Spinal cord (tissue), 10 donors: ENCODE results near the gene IPCEF1. TPM values are rescaled to one million over a fixed set of nuclear protein-coding genes. Genes with fewer than 3 reads are reported as not detected.
"Not testable (repeated sequence)": the region's sequence is repeated elsewhere in the genome, so short reads cannot be mapped to it uniquely, and the experiment has no call there.

ENCODE experiments used
- DNase-seq, 6 donors: peaks; one replicate each; pipeline versions ENCODE4 v3.0.0 to v3.0.0-alpha.2; 2013 to 2015; ENCODE audit warnings: low spot score in 6 of 6, low read depth in 4 of 6
- H3K27ac ChIP-seq: one replicate; pipeline ENCODE4 v1.5.1; 2013; ENCODE audit warnings: low read depth, low read length, control low read depth
- H3K27me3 ChIP-seq: one replicate; pipeline ENCODE4 v1.6.1; 2013; ENCODE audit warnings: low read length; ENCODE audit not compliant: control insufficient read depth, insufficient read depth
- H3K36me3 ChIP-seq: one replicate; pipeline ENCODE4 v1.6.1; 2013; ENCODE audit warnings: low read length; ENCODE audit not compliant: control insufficient read depth, insufficient read depth
- H3K4me1 ChIP-seq: one replicate; pipeline ENCODE4 v1.6.1; 2013; ENCODE audit warnings: low read length; ENCODE audit not compliant: control insufficient read depth, insufficient read depth
- H3K4me3 ChIP-seq: one replicate; pipeline ENCODE4 v1.5.1; 2013; ENCODE audit warnings: low read depth, low read length, control low read depth
- H3K9me3 ChIP-seq: one replicate; pipeline ENCODE4 v1.6.1; 2013; ENCODE audit warnings: low read length; ENCODE audit not compliant: control insufficient read depth, insufficient read depth
- WGBS: methylation state at CpG from one replicate; pipeline ENCODE4 v1.1.5; 2013; ENCODE audit warnings: missing lambda C conversion rate; ENCODE audit not compliant: insufficient coverage; 5-methylcytosine and 5-hydroxymethylcytosine counted together
- polyA plus RNA-seq, 2 donors: library from polyadenylated mRNA; unstranded; fragments of 120-200 nt; gene quantifications; one replicate each; pipeline ENCODE4 v1.2.1, GENCODE V29; 2013; ENCODE audit not compliant: insufficient read length in 2 of 2
- total RNA-seq, 2 donors: library from RNA; depleted of rRNA in 1 of 2; stranded (reverse); fragments of 120-200 nt in 1 of 2; fragments of >200 nt in 1 of 2; gene quantifications; one replicate each; pipeline versions ENCODE4 v1.2.3 to v1.2.4, GENCODE V29; 2013 to 2014
- donor health status: healthy.

The IPCEF1 gene
- total and polyA plus RNA-seq, 4 donors: 5.4 to 11.8 (median 8.2) TPM

- no peaks in the 10 kb centered on the region for H3K4me1 ChIP-seq
- 100% methylated on average over 1 of the region's 3 CpGs for WGBS
- DNase-seq: no peak
- no peak overlapping the region for H3K4me3 ChIP-seq
- no peaks in the 10 kb centered on the region for H3K27me3 ChIP-seq
- no peaks in the 10 kb centered on the region for H3K36me3 ChIP-seq
- no peak overlapping the region for H3K27ac ChIP-seq
- H3K9me3 ChIP-seq: no peaks in the 10 kb centered on the region
Measured at GRCh38 chr6:154202339-154202738, 154.3 kb downstream of the IPCEF1 start.

- not testable (repeated sequence) for H3K9me3 ChIP-seq, H3K4me3 ChIP-seq, H3K4me1 ChIP-seq, H3K27me3 ChIP-seq, H3K36me3 ChIP-seq, H3K27ac ChIP-seq, DNase-seq
- WGBS: 100% methylated on average over 2 of the region's 4 CpGs
Measured at GRCh38 chr6:154201688-154202087, 154.9 kb downstream of the IPCEF1 start.

GRCh38 chr6:154197196-154197860, 159.3 kb downstream of the IPCEF1 start:
- Histone ChIP-seq H3K27ac (no peak overlapping the region), H3K36me3 (no peaks in the 10 kb centered on the region), H3K9me3 (no peaks in the 10 kb centered on the region), H3K4me3 (no peak overlapping the region), H3K27me3 (no peaks in the 10 kb centered on the region), H3K4me1 (no peaks in the 10 kb centered on the region)
- peak in 2 of 6 donors; percentile 80 to 85 for DNase-seq

GRCh38 chr6:154196333-154196885, 160.2 kb downstream of the IPCEF1 start:
- Histone ChIP-seq H3K4me3 (no peak overlapping the region), H3K36me3 (no peaks in the 10 kb centered on the region), H3K27ac (no peak overlapping the region), H3K4me1 (no peaks in the 10 kb centered on the region), H3K9me3 (no peaks in the 10 kb centered on the region), H3K27me3 (no peaks in the 10 kb centered on the region)
- no CpG with 5 or more reads among the region's 1 CpG for WGBS
- peak in 1 of 6 donors; percentile 71 for DNase-seq

GRCh38 chr6:154187714-154188113, 168.9 kb downstream of the IPCEF1 start:
- Histone ChIP-seq H3K4me1 (no peaks in the 10 kb centered on the region), H3K36me3 (no peaks in the 10 kb centered on the region), H3K27me3 (no peaks in the 10 kb centered on the region), H3K27ac (no peak overlapping the region), H3K9me3 (peaks cover 2% of the 10 kb centered on the region), H3K4me3 (no peak overlapping the region)
- DNase-seq: no peak

GRCh38 chr6:154187203-154187602, 169.4 kb downstream of the IPCEF1 start:
- Histone ChIP-seq H3K27ac (no peak overlapping the region), H3K36me3 (no peaks in the 10 kb centered on the region), H3K27me3 (no peaks in the 10 kb centered on the region), H3K4me1 (no peaks in the 10 kb centered on the region), H3K4me3 (no peak overlapping the region), H3K9me3 (peaks cover 2% of the 10 kb centered on the region)
- DNase-seq: no peak
- no CpG with 5 or more reads among the region's 3 CpGs for WGBS

GRCh38 chr6:154179434-154179833, 177.2 kb downstream of the IPCEF1 start:
- no peaks in the 10 kb centered on the region for H3K27me3 ChIP-seq
- no peaks in the 10 kb centered on the region for H3K4me1 ChIP-seq
- no peak overlapping the region for H3K4me3 ChIP-seq
- H3K9me3 ChIP-seq: peaks cover 4% of the 10 kb centered on the region
- H3K27ac ChIP-seq: no peak overlapping the region
- 67% methylated on average over 1 of the region's 5 CpGs for WGBS
- no peak for DNase-seq
- H3K36me3 ChIP-seq: no peaks in the 10 kb centered on the region

GRCh38 chr6:154172393-154172792, 184.2 kb downstream of the IPCEF1 start:
- not testable (repeated sequence) for H3K4me1 ChIP-seq, H3K27me3 ChIP-seq, H3K4me3 ChIP-seq, DNase-seq, H3K27ac ChIP-seq, H3K36me3 ChIP-seq, H3K9me3 ChIP-seq
- 92% methylated on average over 3 of the region's 5 CpGs for WGBS

- WGBS: 89% methylated on average over 1 of the region's 2 CpGs
- Histone ChIP-seq H3K36me3 (no peaks in the 10 kb centered on the region), H3K4me3 (no peak overlapping the region), H3K4me1 (no peaks in the 10 kb centered on the region), H3K27me3 (no peaks in the 10 kb centered on the region), H3K9me3 (no peaks in the 10 kb centered on the region), H3K27ac (no peak overlapping the region)
- no peak for DNase-seq
Measured at GRCh38 chr6:154170106-154170505, 186.5 kb downstream of the IPCEF1 start.

GRCh38 chr6:154169193-154169847, 187.3 kb downstream of the IPCEF1 start:
- no peak for DNase-seq
- 92% methylated on average over 2 of the region's 5 CpGs for WGBS
- Histone ChIP-seq H3K36me3 (no peaks in the 10 kb centered on the region), H3K9me3 (no peaks in the 10 kb centered on the region), H3K27ac (no peak overlapping the region), H3K4me1 (no peaks in the 10 kb centered on the region), H3K4me3 (no peak overlapping the region), H3K27me3 (no peaks in the 10 kb centered on the region)
